Measurements from ENCODE around the gene ORAI1. TPM values are rescaled to one million over a fixed set of nuclear protein-coding genes. Genes with fewer than 3 reads are reported as not detected.

Gene ORAI1
- total and polyA plus RNA-seq, 11 donors: 4.5 to 18.8 (median 9.5) TPM

- peaks cover 0 to 14% (median 5%) of the 10 kb centered on the region in 12 donors for H3K4me1 ChIP-seq
- H3K27ac ChIP-seq: no peak overlapping the region
- H3K9me3 ChIP-seq: no peaks in the 10 kb centered on the region
- no peak for DNase-seq
- H3K27me3 ChIP-seq: no peaks in the 10 kb centered on the region
- no peak for TF ChIP-seq POLR2A (IDR thresholded peaks at IDR 0.05)
- TF ChIP-seq, protein P1, sequence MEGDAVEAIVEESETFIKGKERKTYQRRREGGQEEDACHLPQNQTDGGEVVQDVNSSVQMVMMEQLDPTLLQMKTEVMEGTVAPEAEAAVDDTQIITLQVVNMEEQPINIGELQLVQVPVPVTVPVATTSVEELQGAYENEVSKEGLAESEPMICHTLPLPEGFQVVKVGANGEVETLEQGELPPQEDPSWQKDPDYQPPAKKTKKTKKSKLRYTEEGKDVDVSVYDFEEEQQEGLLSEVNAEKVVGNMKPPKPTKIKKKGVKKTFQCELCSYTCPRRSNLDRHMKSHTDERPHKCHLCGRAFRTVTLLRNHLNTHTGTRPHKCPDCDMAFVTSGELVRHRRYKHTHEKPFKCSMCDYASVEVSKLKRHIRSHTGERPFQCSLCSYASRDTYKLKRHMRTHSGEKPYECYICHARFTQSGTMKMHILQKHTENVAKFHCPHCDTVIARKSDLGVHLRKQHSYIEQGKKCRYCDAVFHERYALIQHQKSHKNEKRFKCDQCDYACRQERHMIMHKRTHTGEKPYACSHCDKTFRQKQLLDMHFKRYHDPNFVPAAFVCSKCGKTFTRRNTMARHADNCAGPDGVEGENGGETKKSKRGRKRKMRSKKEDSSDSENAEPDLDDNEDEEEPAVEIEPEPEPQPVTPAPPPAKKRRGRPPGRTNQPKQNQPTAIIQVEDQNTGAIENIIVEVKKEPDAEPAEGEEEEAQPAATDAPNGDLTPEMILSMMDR (IDR thresholded peaks at IDR 0.05): no peak
- intact Hi-C loops (cut with DNase I): loop anchor here in 2 of 10 donors (5.0 to 10.0 kb wide), 2 partner anchors 198 to 354 kb away; partner anchors contain the start of gene PSMD9 (in 1 of the 2)
- 52 to 66% (median 55%) methylated on average over 3 of the region's 3 CpGs for WGBS, 4 donors
- no peak overlapping the region for H3K4me3 ChIP-seq
- no peaks in the 10 kb centered on the region for H3K36me3 ChIP-seq
- ATAC-seq: no peak
These were observed 62.6 kb downstream of the ORAI1 start for GRCh38 chr12:121688966-121689365.

DNA sequence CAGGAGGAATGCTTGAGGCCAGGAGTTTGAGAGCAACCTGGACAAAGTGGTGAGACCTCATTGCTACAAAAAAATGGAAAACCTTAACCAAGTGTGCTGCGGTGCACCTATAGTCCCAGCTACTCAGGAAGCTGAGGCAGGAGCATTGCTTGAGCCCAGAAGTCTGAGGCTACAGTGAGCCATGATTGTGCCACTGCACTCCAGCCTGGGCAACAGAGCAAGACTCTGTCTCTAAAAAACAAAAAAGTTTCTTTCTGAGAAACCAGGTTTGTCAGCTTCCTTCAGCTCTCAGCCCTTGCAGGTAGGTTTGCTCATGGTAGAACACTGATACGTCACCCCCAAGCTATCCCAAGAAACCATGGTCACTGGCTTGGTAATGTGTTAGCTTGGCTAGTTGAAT lies 63.1 kb downstream of the ORAI1 start:
- TF ChIP-seq, protein P1 (IDR thresholded peaks at IDR 0.05): no peak
- no peak overlapping the region for H3K4me3 ChIP-seq
- DNase-seq (no peak), ATAC-seq (no peak)
- H3K27ac ChIP-seq: no peak overlapping the region
- intact Hi-C loops (cut with DNase I): loop anchor here in 2 of 10 donors (5.0 to 10.0 kb wide), 2 partner anchors 198 to 355 kb away; partner anchors contain the start of gene PSMD9 (in 1 of the 2)
- 88 to 100% (median 95%) methylated on average over 2 of the region's 2 CpGs for WGBS, 4 donors
- no peaks in the 10 kb centered on the region for H3K36me3 ChIP-seq
- no peaks in the 10 kb centered on the region for H3K27me3 ChIP-seq
- H3K9me3 ChIP-seq: no peaks in the 10 kb centered on the region
- H3K4me1 ChIP-seq: peaks cover 0 to 14% (median 5%) of the 10 kb centered on the region in 12 donors

Other genes with a start within 250 kb of the ORAI1 start
- gene RNF34, start 226.4 kb upstream of the ORAI1 start, total RNA-seq: 10 to 100 TPM; 20.2 to 31.5 (median 25.7) TPM
- 10 to 100 TPM; 19.3 to 27.6 TPM for gene RNF34, start 226.4 kb upstream of the ORAI1 start, polyA plus RNA-seq
- 10 to 100 TPM in 6 of 9 donors, 1 to 10 TPM in 3; 7.9 to 24.7 (median 11.9) TPM for gene KDM2B, start 45.5 kb upstream of the ORAI1 start, total RNA-seq
- gene KDM2B, start 45.5 kb upstream of the ORAI1 start, polyA plus RNA-seq: 1 to 10 TPM; 7.3 to 9.9 TPM
- under 1 TPM in 5 of 9 donors, not detected in 4; 0.07 to 0.27 (median 0.20) TPM for gene MORN3, start 43.1 kb downstream of the ORAI1 start, total RNA-seq
- under 1 TPM; 0.08 to 0.18 TPM for gene MORN3, start 43.1 kb downstream of the ORAI1 start, polyA plus RNA-seq
- gene TMEM120B, start 86.2 kb downstream of the ORAI1 start, total RNA-seq: 10 to 100 TPM in 2 of 9 donors, 1 to 10 TPM in 7; 5.8 to 13.2 (median 7.6) TPM
- gene TMEM120B, start 86.2 kb downstream of the ORAI1 start, polyA plus RNA-seq: 10 to 100 TPM in 1 of 2 donors, 1 to 10 TPM in 1; 6.4 to 12.1 TPM
- gene RHOF, start 167.2 kb downstream of the ORAI1 start, total RNA-seq: 10 to 100 TPM; 18.8 to 45.2 (median 26.6) TPM
- 10 to 100 TPM; 18.8 to 23.8 TPM for gene RHOF, start 167.2 kb downstream of the ORAI1 start, polyA plus RNA-seq
- gene SETD1B, start 177.5 kb downstream of the ORAI1 start, total RNA-seq: 10 to 100 TPM in 5 of 9 donors, 1 to 10 TPM in 4; 6.2 to 17.0 (median 12.0) TPM
- gene SETD1B, start 177.5 kb downstream of the ORAI1 start, polyA plus RNA-seq: 1 to 10 TPM; 6.9 to 7.2 TPM
- 1 to 10 TPM in 7 of 9 donors, under 1 TPM in 2; 0.36 to 2.2 (median 1.5) TPM for gene HPD, start 232.3 kb downstream of the ORAI1 start, total RNA-seq
- gene HPD, start 232.3 kb downstream of the ORAI1 start, polyA plus RNA-seq: 1 to 10 TPM in 1 of 2 donors, under 1 TPM in 1; 0.55 to 1.1 TPM

Measured in heart left ventricle (tissue), 16 donors.